ENCODE data around the gene CANT1. TPM values are rescaled to one million over a fixed set of nuclear protein-coding genes. Genes with fewer than 3 reads are reported as not detected.

Gene CANT1
- total RNA-seq, 6 experiments from 2014 or later, result 84.2 to 103 (median 92.4) TPM

- TF ChIP-seq CTCF (IDR thresholded peaks at IDR 0.05), result no peak
- H3K4me3 Mint-ChIP-seq, result no peak overlapping the region
- no peak overlapping the region for H3K27ac Mint-ChIP-seq
- H3K36me3 Mint-ChIP-seq (ENCODE audit: low read depth), result peaks cover 15% of the 10 kb centered on the region
- H3K9me3 Mint-ChIP-seq, result no peaks in the 10 kb centered on the region
- no peak for DNase-seq
- H3K4me1 Mint-ChIP-seq (ENCODE audit: low read depth), result no peaks in the 10 kb centered on the region
- H3K27me3 Mint-ChIP-seq (ENCODE audit: insufficient read depth), result no peaks in the 10 kb centered on the region
These were observed 9.0 kb downstream of the CANT1 start for GRCh38 chr17:79000396-79001189.

- TF ChIP-seq CTCF (IDR thresholded peaks at IDR 0.05), result no peak
- no peaks in the 10 kb centered on the region for H3K4me1 Mint-ChIP-seq (ENCODE audit: low read depth)
- no peaks in the 10 kb centered on the region; the same call in 1 of the 2 replicates for H3K27me3 Mint-ChIP-seq (ENCODE audit: insufficient read depth)
- DNase-seq, result no peak
- H3K36me3 Mint-ChIP-seq (ENCODE audit: low read depth), result peaks cover 19% of the 10 kb centered on the region
- no peak overlapping the region for H3K4me3 Mint-ChIP-seq
- H3K9me3 Mint-ChIP-seq, result no peaks in the 10 kb centered on the region
- no peak overlapping the region for H3K27ac Mint-ChIP-seq
These were observed 9.6 kb downstream of the CANT1 start for GRCh38 chr17:78999947-79000395.

- H3K9me3 Mint-ChIP-seq, result no peaks in the 10 kb centered on the region
- H3K36me3 Mint-ChIP-seq (ENCODE audit: low read depth), result peaks cover 19% of the 10 kb centered on the region
- TF ChIP-seq CTCF (IDR thresholded peaks at IDR 0.05), result no peak
- H3K4me1 Mint-ChIP-seq (ENCODE audit: low read depth), result no peaks in the 10 kb centered on the region
- no peak for DNase-seq
- H3K27ac Mint-ChIP-seq, result no peak overlapping the region
- no peaks in the 10 kb centered on the region; the same call in 1 of the 2 replicates for H3K27me3 Mint-ChIP-seq (ENCODE audit: insufficient read depth)
- H3K4me3 Mint-ChIP-seq, result no peak overlapping the region
These were observed 10.4 kb downstream of the CANT1 start for GRCh38 chr17:78999056-78999768.

GRCh38 chr17:78998311-78999055 lies 11.1 kb downstream of the CANT1 start:
- Mint-ChIP-seq H3K9me3 (no peaks in the 10 kb centered on the region), H3K4me1 (ENCODE audit: low read depth) (no peaks in the 10 kb centered on the region), H3K4me3 (no peak overlapping the region), H3K36me3 (ENCODE audit: low read depth) (peaks cover 22% of the 10 kb centered on the region), H3K27ac (no peak overlapping the region), H3K27me3 (ENCODE audit: insufficient read depth) (no peaks in the 10 kb centered on the region; the same call in 1 of the 2 replicates)
- DNase-seq, result no peak
- no peak for TF ChIP-seq CTCF (IDR thresholded peaks at IDR 0.05)

GRCh38 chr17:78997881-78998280 lies 11.7 kb downstream of the CANT1 start:
- no peak overlapping the region for H3K27ac Mint-ChIP-seq
- H3K4me3 Mint-ChIP-seq, result no peak overlapping the region
- no peaks in the 10 kb centered on the region for H3K9me3 Mint-ChIP-seq
- H3K4me1 Mint-ChIP-seq (ENCODE audit: low read depth), result no peaks in the 10 kb centered on the region
- peaks cover 28% of the 10 kb centered on the region for H3K36me3 Mint-ChIP-seq (ENCODE audit: low read depth)
- TF ChIP-seq CTCF (IDR thresholded peaks at IDR 0.05), result no peak
- no peak for DNase-seq
- H3K27me3 Mint-ChIP-seq (ENCODE audit: insufficient read depth), result no peaks in the 10 kb centered on the region; the same call in 1 of the 2 replicates

All from HFFc6 (cell line).